GM23248 (cell line): ENCODE data around the gene NRG3. TPM values are rescaled to one million over a fixed set of nuclear protein-coding genes. Genes with fewer than 3 reads are reported as not detected.
"Not testable (repeated sequence)": the region's sequence is repeated elsewhere in the genome, so short reads cannot be mapped to it uniquely, and the experiment has no call there.

Experiments
- DNase-seq: peaks from one replicate; pipeline ENCODE4 v3.0.0-alpha.2; 2015
- H2AFZ ChIP-seq: fragments of 200-600 bp; sonication (generic); 2 replicates; pipeline ENCODE4 v1.6.1; 2016; ENCODE audit warnings: antibody characterized with exemption
- H3F3A ChIP-seq: fragments of 200-600 bp; sonication (generic); 2 replicates; pipeline ENCODE4 v1.6.1; 2016; ENCODE audit warnings: mild to moderate bottlenecking, antibody characterized with exemption, mixed run types; ENCODE audit not compliant: insufficient read depth
- H3K27ac ChIP-seq: fragments of 200-600 bp; sonication (generic); 2 replicates; pipeline ENCODE4 v1.5.1; 2016; ENCODE audit warnings: mild to moderate bottlenecking
- H3K27me3 ChIP-seq: fragments of 200-600 bp; sonication (generic); replicated peaks from 2 replicates; pipeline ENCODE4 v1.6.1; 2016; ENCODE audit warnings: mild to moderate bottlenecking; ENCODE audit not compliant: insufficient read depth
- H3K36me3 ChIP-seq: fragments of 200-600 bp; sonication (generic); 2 replicates; pipeline ENCODE4 v1.6.1; 2016; ENCODE audit warnings: low read depth, mild to moderate bottlenecking
- H3K4me1 ChIP-seq: fragments of 200-600 bp; sonication (generic); 2 replicates; pipeline ENCODE4 v1.6.1; 2016; ENCODE audit warnings: mild to moderate bottlenecking; ENCODE audit not compliant: insufficient read depth
- H3K4me2 ChIP-seq: fragments of 200-600 bp; sonication (generic); one replicate; pipeline ENCODE4 v1.6.1; 2016; ENCODE audit warnings: mild to moderate bottlenecking; ENCODE audit not compliant: unreplicated experiment
- H3K4me3 ChIP-seq: fragments of 200-600 bp; sonication (generic); 2 replicates; pipeline ENCODE4 v1.5.1; 2016; ENCODE audit warnings: mild to moderate bottlenecking
- H3K79me2 ChIP-seq: fragments of 200-600 bp; sonication (generic); 2 replicates; pipeline ENCODE4 v1.6.1; 2016; ENCODE audit warnings: mild to moderate bottlenecking; ENCODE audit not compliant: insufficient read depth
- H3K9ac ChIP-seq: fragments of 200-600 bp; sonication (generic); 2 replicates; pipeline ENCODE4 v1.6.1; 2016; ENCODE audit warnings: mild to moderate bottlenecking
- H3K9me2 ChIP-seq: fragments of 200-600 bp; sonication (generic); 2 replicates; pipeline ENCODE4 v1.6.1; 2016; ENCODE audit warnings: mixed run types, mild to moderate bottlenecking, moderate library complexity; ENCODE audit not compliant: insufficient read depth
- H3K9me3 ChIP-seq: fragments of 200-600 bp; sonication (generic); one replicate; pipeline ENCODE4 v1.6.1; 2017; ENCODE audit warnings: low read depth
- H4K20me1 ChIP-seq: fragments of 200-600 bp; sonication (generic); 2 replicates; pipeline ENCODE4 v1.6.0; 2016; ENCODE audit not compliant: insufficient read depth
- EZH2 ChIP-seq: fragments of 200-600 bp; sonication (generic); IDR thresholded peaks from 2 replicates; pipeline ENCODE4 v1.6.1; 2018; ENCODE audit warnings: antibody characterized with exemption, mild to moderate bottlenecking; ENCODE audit not compliant: insufficient read depth, poor library complexity, severe bottlenecking
- EZH2phosphoT487 ChIP-seq: fragments of 200-600 bp; sonication (generic); IDR thresholded peaks from 2 replicates; pipeline ENCODE4 v1.6.1; 2018; ENCODE audit warnings: antibody characterized with exemption, moderate library complexity, mild to moderate bottlenecking, low read depth; ENCODE audit not compliant: insufficient read depth
- WGBS, 2 experiments: methylation state at CpG; one replicate each; pipeline ENCODE4 v1.1.6; 2015 to 2017; ENCODE audit warnings: low lambda C conversion rate in 2 of 2, low coverage in 1 of 2; ENCODE audit errors: missing lambda C conversion rate in 2 of 2; 5-methylcytosine and 5-hydroxymethylcytosine counted together
- in situ Hi-C: fragments of 300-500 bp; cut with MboI; formaldehyde crosslinking; loops from 2 replicates; pipeline ENCODE4 v1.15.0; 2020
- polyA plus RNA-seq: library from polyadenylated mRNA; unstranded; fragments of >200 nt; fragmentation: Nextera tagmentation; extraction: Ambion mirVana; gene quantifications from 2 replicates; pipeline ENCODE4 v1.2.1, GENCODE V29; 2016
- total RNA-seq: library from RNA; depleted of rRNA; stranded (reverse); fragments of >200 nt; shearing (Covaris generic); gene quantifications from 2 replicates; pipeline ENCODE4 v1.2.3, GENCODE V29; 2014

NRG3 gene
- total and polyA plus RNA-seq, 2 experiments from 2014 or later = not detected

- peaks cover 35% of the 10 kb centered on the region for H3F3A ChIP-seq
- no peaks in the 10 kb centered on the region for H3K36me3 ChIP-seq
- peak overlapping the region; percentile 66 for H3K4me2 ChIP-seq
- no peaks in the 10 kb centered on the region for H4K20me1 ChIP-seq
- no peaks in the 10 kb centered on the region for H3K79me2 ChIP-seq
- in situ Hi-C loops = no loop called here
- peak overlapping the region; percentile 80 for H3K27ac ChIP-seq
- 0 out of 2 replicates have a peak overlapping the region, but pooled peaks have one; percentile 30 for H2AFZ ChIP-seq
- no peaks in the 10 kb centered on the region for H3K9me3 ChIP-seq
- H3K27me3 ChIP-seq = no peaks in the 10 kb centered on the region
- H3K4me3 ChIP-seq = peak overlapping the region; percentile 23; the same call in 1 of the 2 replicates
- TF ChIP-seq EZH2 (no peak), EZH2phosphoT487 (no peak)
- peak; percentile 66 for DNase-seq
- H3K4me1 ChIP-seq = peaks cover 26% of the 10 kb centered on the region
- WGBS, 2 experiments = 9 to 27% methylated on average over 6 of the region's 6 CpGs
- peak overlapping the region; percentile 52 for H3K9ac ChIP-seq
- no peaks in the 10 kb centered on the region for H3K9me2 ChIP-seq
Measured at GRCh38 chr10:82981137-82981723, 1106.2 kb downstream of the NRG3 start.

GRCh38 chr10:82982110-82982608 lies 1107.2 kb downstream of the NRG3 start:
- Histone ChIP-seq H3K9me2 (no peaks in the 10 kb centered on the region), H2AFZ (no peak overlapping the region), H3K27me3 (no peaks in the 10 kb centered on the region), H4K20me1 (no peaks in the 10 kb centered on the region), H3K9ac (peak overlapping the region; percentile 52), H3K4me1 (peaks cover 26% of the 10 kb centered on the region), H3K9me3 (no peaks in the 10 kb centered on the region), H3K79me2 (no peaks in the 10 kb centered on the region), H3F3A (peaks cover 35% of the 10 kb centered on the region), H3K36me3 (no peaks in the 10 kb centered on the region), H3K4me2 (peak overlapping the region; percentile 66), H3K27ac (peak overlapping the region; percentile 80), H3K4me3 (no peak overlapping the region)
- DNase-seq = peak; percentile 91
- TF ChIP-seq EZH2phosphoT487 (no peak), EZH2 (no peak)
- WGBS, 2 experiments = 0 to 6% methylated on average over 5 of the region's 5 CpGs
- in situ Hi-C loops = no loop called here

DNA sequence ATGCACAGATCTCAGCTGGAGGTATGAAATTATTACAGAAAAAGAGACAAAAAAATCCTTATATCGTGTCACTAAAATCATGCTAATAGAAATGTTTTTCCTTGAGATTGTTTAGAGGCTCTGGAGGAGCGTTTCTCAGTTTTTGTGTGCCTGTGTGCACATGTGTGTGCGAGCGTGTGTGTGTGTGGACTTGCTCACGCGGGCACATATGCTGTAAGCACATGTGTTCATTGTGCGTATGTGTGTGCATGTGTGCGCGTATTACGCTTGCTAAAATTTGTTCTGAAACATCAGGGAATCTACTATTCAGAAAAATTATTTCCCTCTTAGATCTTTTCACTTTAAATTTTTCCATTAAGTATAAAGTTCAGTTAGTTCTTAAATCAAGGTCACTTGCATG lies 1111.2 kb downstream of the NRG3 start:
- WGBS, 2 experiments = 65 to 83% methylated on average over 10 of the region's 10 CpGs
- Histone ChIP-seq H3K27me3 (no peaks in the 10 kb centered on the region), H2AFZ (no peak overlapping the region), H3K9ac (no peak overlapping the region), H3K79me2 (no peaks in the 10 kb centered on the region), H3K4me3 (no peak overlapping the region), H3K4me1 (peaks cover 17% of the 10 kb centered on the region), H3K9me3 (no peaks in the 10 kb centered on the region), H3F3A (peaks cover 25% of the 10 kb centered on the region), H3K4me2 (no peak overlapping the region), H3K36me3 (no peaks in the 10 kb centered on the region), H4K20me1 (no peaks in the 10 kb centered on the region), H3K27ac (no peak overlapping the region), H3K9me2 (no peaks in the 10 kb centered on the region)
- TF ChIP-seq EZH2 = no peak
- TF ChIP-seq EZH2phosphoT487 = no peak
- in situ Hi-C loops = no loop called here
- no peak for DNase-seq

GRCh38 chr10:83006479-83006878 lies 1131.5 kb downstream of the NRG3 start:
- H3K9me3 ChIP-seq, H3K4me3 ChIP-seq, in situ Hi-C loops, H3K79me2 ChIP-seq, H3K27me3 ChIP-seq, H3K36me3 ChIP-seq, H2AFZ ChIP-seq, H3K9ac ChIP-seq, H4K20me1 ChIP-seq, H3K4me1 ChIP-seq, H3K9me2 ChIP-seq, H3K27ac ChIP-seq, DNase-seq, H3F3A ChIP-seq, H3K4me2 ChIP-seq: not testable (repeated sequence)
- WGBS, 2 experiments = 49 to 52% methylated on average over 8 of the region's 8 CpGs

GRCh38 chr10:83007510-83007909 lies 1132.5 kb downstream of the NRG3 start:
- no peak overlapping the region for H3K4me2 ChIP-seq
- H3K4me1 ChIP-seq = no peaks in the 10 kb centered on the region
- H3K9me2 ChIP-seq = no peaks in the 10 kb centered on the region
- H3K9ac ChIP-seq = no peak overlapping the region
- H4K20me1 ChIP-seq = no peaks in the 10 kb centered on the region
- no peak overlapping the region for H3K27ac ChIP-seq
- H2AFZ ChIP-seq = no peak overlapping the region
- in situ Hi-C loops = no loop called here
- no peak for DNase-seq
- no peaks in the 10 kb centered on the region for H3K79me2 ChIP-seq
- WGBS, 2 experiments = 16 to 18% methylated on average over 3 of the region's 3 CpGs
- H3K36me3 ChIP-seq = no peaks in the 10 kb centered on the region
- TF ChIP-seq EZH2 (no peak), EZH2phosphoT487 (no peak)
- H3K4me3 ChIP-seq = no peak overlapping the region
- H3F3A ChIP-seq = no peaks in the 10 kb centered on the region
- H3K27me3 ChIP-seq = no peaks in the 10 kb centered on the region
- no peaks in the 10 kb centered on the region for H3K9me3 ChIP-seq
